ENCODE measurements around the gene GPC3.

Gene GPC3

DNA sequence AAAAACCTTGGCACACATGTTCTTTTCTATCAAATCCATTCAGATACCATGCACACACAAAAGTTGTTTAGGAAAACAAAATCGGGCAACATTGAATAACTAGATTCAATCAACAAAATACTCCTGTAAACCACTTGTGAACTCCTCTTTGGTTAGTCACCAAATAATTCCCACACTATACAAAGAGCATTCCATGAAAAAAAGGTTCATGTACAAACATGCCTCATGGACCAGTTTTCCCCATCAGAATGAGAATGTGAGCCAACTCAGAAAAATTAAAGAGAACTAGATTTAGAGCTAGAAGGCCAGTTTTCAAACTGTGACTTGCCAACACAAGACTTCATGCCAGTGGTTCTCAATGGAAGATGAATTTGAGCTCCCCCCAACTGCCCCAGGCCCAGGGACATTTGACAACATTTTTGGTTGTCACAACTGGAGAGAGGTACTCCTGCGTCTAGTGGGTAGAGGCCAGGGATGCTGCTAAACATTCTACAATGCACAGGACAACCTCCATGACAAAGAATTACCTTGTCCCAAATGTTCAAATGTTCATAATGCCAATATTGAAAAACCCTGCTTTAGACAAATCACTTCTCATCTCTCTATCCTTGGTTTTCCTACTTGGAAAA, 55.4 kb downstream of the GPC3 start:
- H3K36me3 ChIP-seq (ENCODE audit: control insufficient read depth, insufficient read depth, low read length) = no peaks in the 10 kb centered on the region
- no peak for DNase-seq (ENCODE audit: low read depth, low spot score)
- H3K27me3 ChIP-seq (ENCODE audit: control insufficient read depth, insufficient read depth, low read length) = no peaks in the 10 kb centered on the region
- no peak overlapping the region for H3K4me3 ChIP-seq (ENCODE audit: low read length)
- H3K4me1 ChIP-seq (ENCODE audit: control insufficient read depth, insufficient read depth, low read length) = no peaks in the 10 kb centered on the region
- whole genome bisulfite sequencing (ENCODE audit: insufficient coverage, insufficient read length) = no CpG with 5 or more reads among the region's 2 CpGs
- no peaks in the 10 kb centered on the region for H3K9me3 ChIP-seq (ENCODE audit: control insufficient read depth, insufficient read depth, low read length)
- no peak overlapping the region for H3K27ac ChIP-seq (ENCODE audit: low read length)

DNA sequence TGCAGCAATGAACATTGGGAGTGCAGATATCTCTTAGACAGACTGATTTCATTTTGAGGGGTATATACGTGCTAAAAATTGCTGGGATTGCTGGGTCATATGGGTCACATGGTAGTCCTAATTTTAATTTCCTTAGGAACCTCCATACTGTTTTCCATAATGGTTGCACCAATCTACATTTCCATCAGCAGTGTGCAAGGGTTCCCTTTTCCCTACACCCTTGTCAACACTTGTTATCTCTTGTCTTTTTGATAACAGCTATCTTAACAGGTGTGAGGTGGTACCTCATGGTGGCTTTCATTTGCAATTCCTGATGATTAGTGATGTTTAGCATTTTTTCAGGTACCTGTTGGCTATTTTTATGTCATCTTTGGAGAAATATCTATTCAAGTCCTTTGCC, 57.0 kb downstream of the GPC3 start:
- no peaks in the 10 kb centered on the region for H3K4me1 ChIP-seq (ENCODE audit: control insufficient read depth, insufficient read depth, low read length)
- no peak overlapping the region for H3K4me3 ChIP-seq (ENCODE audit: low read length)
- H3K27me3 ChIP-seq (ENCODE audit: control insufficient read depth, insufficient read depth, low read length) = no peaks in the 10 kb centered on the region
- no peaks in the 10 kb centered on the region for H3K36me3 ChIP-seq (ENCODE audit: control insufficient read depth, insufficient read depth, low read length)
- WGBS (ENCODE audit: insufficient coverage, insufficient read length) = no CpG with 5 or more reads among the region's 1 CpG
- DNase-seq (ENCODE audit: low read depth, low spot score) = no peak
- H3K27ac ChIP-seq (ENCODE audit: low read length) = no peak overlapping the region
- no peaks in the 10 kb centered on the region for H3K9me3 ChIP-seq (ENCODE audit: control insufficient read depth, insufficient read depth, low read length)

- no CpG with 5 or more reads among the region's 4 CpGs for WGBS (ENCODE audit: insufficient coverage, insufficient read length)
Observed at GRCh38 chrX:133926809-133927208, 58.6 kb downstream of the GPC3 start.

GRCh38 chrX:133926099-133926498, 59.3 kb downstream of the GPC3 start:
- H3K4me3 ChIP-seq (ENCODE audit: low read length) = no peak overlapping the region
- no peaks in the 10 kb centered on the region for H3K9me3 ChIP-seq (ENCODE audit: control insufficient read depth, insufficient read depth, low read length)
- H3K4me1 ChIP-seq (ENCODE audit: control insufficient read depth, insufficient read depth, low read length) = no peaks in the 10 kb centered on the region; the same call in 1 of the 2 replicates
- no CpG with 5 or more reads among the region's 1 CpG for WGBS (ENCODE audit: insufficient coverage, insufficient read length)
- DNase-seq (ENCODE audit: low read depth, low spot score) = no peak
- H3K36me3 ChIP-seq (ENCODE audit: control insufficient read depth, insufficient read depth, low read length) = no peaks in the 10 kb centered on the region
- H3K27ac ChIP-seq (ENCODE audit: low read length) = no peak overlapping the region
- H3K27me3 ChIP-seq (ENCODE audit: control insufficient read depth, insufficient read depth, low read length) = no peaks in the 10 kb centered on the region

More at GRCh38 chrX:133926809-133927208, 58.6 kb downstream of the GPC3 start:
- H3K27me3 ChIP-seq (ENCODE audit: control insufficient read depth, insufficient read depth, low read length) = no peaks in the 10 kb centered on the region
- H3K36me3 ChIP-seq (ENCODE audit: control insufficient read depth, insufficient read depth, low read length) = no peaks in the 10 kb centered on the region
- H3K4me3 ChIP-seq (ENCODE audit: low read length) = no peak overlapping the region
- no peak overlapping the region for H3K27ac ChIP-seq (ENCODE audit: low read length)
- no peaks in the 10 kb centered on the region; the same call in 1 of the 2 replicates for H3K4me1 ChIP-seq (ENCODE audit: control insufficient read depth, insufficient read depth, low read length)
- H3K9me3 ChIP-seq (ENCODE audit: control insufficient read depth, insufficient read depth, low read length) = no peaks in the 10 kb centered on the region
- DNase-seq (ENCODE audit: low read depth, low spot score) = no peak

DNA sequence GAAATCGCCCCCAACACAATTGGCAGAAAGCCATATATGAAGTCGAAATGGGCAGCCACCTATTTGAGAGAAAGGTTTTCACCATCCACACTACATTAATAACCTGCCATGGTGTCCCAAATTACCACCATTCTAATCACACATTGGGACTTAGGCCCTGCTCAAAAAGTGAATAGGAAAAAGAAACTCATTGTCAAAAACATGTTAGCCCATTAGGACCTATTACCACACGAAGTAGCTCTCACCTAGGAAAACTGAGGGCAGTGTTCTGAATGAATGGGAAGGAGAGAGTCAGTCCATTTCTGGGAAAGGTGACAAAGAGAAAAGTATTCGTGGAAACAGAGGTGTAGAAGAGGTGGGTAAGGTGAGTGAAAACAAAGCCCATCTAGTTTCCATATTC, 60.8 kb downstream of the GPC3 start:
- no peak for DNase-seq (ENCODE audit: low read depth, low spot score)
- no peaks in the 10 kb centered on the region for H3K9me3 ChIP-seq (ENCODE audit: control insufficient read depth, insufficient read depth, low read length)
- no peak overlapping the region for H3K4me3 ChIP-seq (ENCODE audit: low read length)
- no peaks in the 10 kb centered on the region for H3K36me3 ChIP-seq (ENCODE audit: control insufficient read depth, insufficient read depth, low read length)
- H3K27ac ChIP-seq (ENCODE audit: low read length) = no peak overlapping the region
- H3K4me1 ChIP-seq (ENCODE audit: control insufficient read depth, insufficient read depth, low read length) = no peaks in the 10 kb centered on the region; the same call in 1 of the 2 replicates
- WGBS (ENCODE audit: insufficient coverage, insufficient read length) = no CpG with 5 or more reads among the region's 4 CpGs
- no peaks in the 10 kb centered on the region for H3K27me3 ChIP-seq (ENCODE audit: control insufficient read depth, insufficient read depth, low read length)

GRCh38 chrX:133923548-133923947, 61.8 kb downstream of the GPC3 start:
- Histone ChIP-seq H3K27me3 (ENCODE audit: control insufficient read depth, insufficient read depth, low read length) (no peaks in the 10 kb centered on the region), H3K27ac (ENCODE audit: low read length) (no peak overlapping the region), H3K4me3 (ENCODE audit: low read length) (no peak overlapping the region), H3K9me3 (ENCODE audit: control insufficient read depth, insufficient read depth, low read length) (no peaks in the 10 kb centered on the region), H3K4me1 (ENCODE audit: control insufficient read depth, insufficient read depth, low read length) (no peaks in the 10 kb centered on the region; the same call in 1 of the 2 replicates), H3K36me3 (ENCODE audit: control insufficient read depth, insufficient read depth, low read length) (no peaks in the 10 kb centered on the region)
- no peak for DNase-seq (ENCODE audit: low read depth, low spot score)
- WGBS (ENCODE audit: insufficient coverage, insufficient read length) = no CpG with 5 or more reads among the region's 3 CpGs

- Histone ChIP-seq H3K27me3 (ENCODE audit: control insufficient read depth, insufficient read depth, low read length) (no peaks in the 10 kb centered on the region), H3K4me3 (ENCODE audit: low read length) (no peak overlapping the region)
Observed at GRCh38 chrX:133923113-133923512, 62.3 kb downstream of the GPC3 start.

DNA sequence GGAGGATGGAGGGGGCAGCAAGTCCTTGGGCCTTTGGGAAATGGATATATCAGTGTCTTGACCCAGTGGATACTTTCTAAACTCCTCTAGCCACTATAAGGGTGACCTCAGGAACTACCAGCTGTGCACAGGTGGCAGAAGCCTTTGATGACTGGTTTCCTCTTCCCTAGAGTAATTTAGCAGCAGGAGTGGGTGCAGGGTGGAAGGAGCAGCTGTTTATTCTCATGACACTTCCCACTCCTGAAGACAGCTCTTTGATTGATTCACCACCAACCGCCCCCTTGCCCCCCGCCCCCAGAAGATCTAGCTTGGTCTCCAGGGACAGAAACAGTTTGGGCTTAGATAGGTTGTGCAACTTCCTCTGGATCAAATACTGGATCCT, 63.0 kb downstream of the GPC3 start:
- no peak overlapping the region for H3K4me3 ChIP-seq (ENCODE audit: low read length)
- H3K9me3 ChIP-seq (ENCODE audit: control insufficient read depth, insufficient read depth, low read length) = no peaks in the 10 kb centered on the region
- H3K36me3 ChIP-seq (ENCODE audit: control insufficient read depth, insufficient read depth, low read length) = no peaks in the 10 kb centered on the region
- H3K4me1 ChIP-seq (ENCODE audit: control insufficient read depth, insufficient read depth, low read length) = no peaks in the 10 kb centered on the region; the same call in 1 of the 2 replicates
- no peaks in the 10 kb centered on the region for H3K27me3 ChIP-seq (ENCODE audit: control insufficient read depth, insufficient read depth, low read length)
- no peak for DNase-seq (ENCODE audit: low read depth, low spot score)
- no peak overlapping the region for H3K27ac ChIP-seq (ENCODE audit: low read length)
- no CpG with 5 or more reads among the region's 2 CpGs for WGBS (ENCODE audit: insufficient coverage, insufficient read length)

More at GRCh38 chrX:133923113-133923512, 62.3 kb downstream of the GPC3 start:
- no CpG with 5 or more reads among the region's 5 CpGs for WGBS (ENCODE audit: insufficient coverage, insufficient read length)
- H3K27ac ChIP-seq (ENCODE audit: low read length) = no peak overlapping the region
- H3K36me3 ChIP-seq (ENCODE audit: control insufficient read depth, insufficient read depth, low read length) = no peaks in the 10 kb centered on the region
- no peak for DNase-seq (ENCODE audit: low read depth, low spot score)
- H3K9me3 ChIP-seq (ENCODE audit: control insufficient read depth, insufficient read depth, low read length) = no peaks in the 10 kb centered on the region
- H3K4me1 ChIP-seq (ENCODE audit: control insufficient read depth, insufficient read depth, low read length) = no peaks in the 10 kb centered on the region; the same call in 1 of the 2 replicates

GRCh38 chrX:133921764-133922389, 63.5 kb downstream of the GPC3 start:
- WGBS (ENCODE audit: insufficient coverage, insufficient read length) = no CpG with 5 or more reads among the region's 7 CpGs
- no peak overlapping the region for H3K27ac ChIP-seq (ENCODE audit: low read length)
- no peak overlapping the region for H3K4me3 ChIP-seq (ENCODE audit: low read length)
- peak; percentile 22 for DNase-seq (ENCODE audit: low read depth, low spot score)
- H3K27me3 ChIP-seq (ENCODE audit: control insufficient read depth, insufficient read depth, low read length) = no peaks in the 10 kb centered on the region
- no peaks in the 10 kb centered on the region; the same call in 1 of the 2 replicates for H3K4me1 ChIP-seq (ENCODE audit: control insufficient read depth, insufficient read depth, low read length)
- no peaks in the 10 kb centered on the region for H3K36me3 ChIP-seq (ENCODE audit: control insufficient read depth, insufficient read depth, low read length)
- no peaks in the 10 kb centered on the region for H3K9me3 ChIP-seq (ENCODE audit: control insufficient read depth, insufficient read depth, low read length)

DNA sequence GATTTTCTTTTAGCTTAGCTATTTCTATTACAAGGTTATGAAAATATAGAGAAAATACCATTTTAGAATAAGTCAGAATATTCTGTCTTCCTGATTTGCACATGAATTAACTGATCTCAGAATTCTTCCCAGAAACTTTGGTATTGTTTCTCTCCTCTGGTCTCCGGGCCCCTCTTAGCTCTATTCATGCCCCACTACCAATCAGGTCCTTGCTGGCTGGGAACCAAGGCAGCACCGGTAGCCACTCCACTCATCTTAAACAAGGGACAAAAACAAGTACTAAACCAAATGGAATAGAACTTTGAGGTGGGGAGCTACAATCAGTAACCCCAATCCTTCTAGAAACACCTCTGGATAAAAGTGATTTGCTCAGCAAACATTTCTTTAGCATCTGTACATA, 64.3 kb downstream of the GPC3 start:
- no peak overlapping the region for H3K4me3 ChIP-seq (ENCODE audit: low read length)
- H3K27ac ChIP-seq (ENCODE audit: low read length) = no peak overlapping the region
- no CpG with 5 or more reads among the region's 2 CpGs for WGBS (ENCODE audit: insufficient coverage, insufficient read length)
- no peaks in the 10 kb centered on the region for H3K9me3 ChIP-seq (ENCODE audit: control insufficient read depth, insufficient read depth, low read length)
- H3K36me3 ChIP-seq (ENCODE audit: control insufficient read depth, insufficient read depth, low read length) = no peaks in the 10 kb centered on the region
- DNase-seq (ENCODE audit: low read depth, low spot score) = no peak
- no peaks in the 10 kb centered on the region; the same call in 1 of the 2 replicates for H3K4me1 ChIP-seq (ENCODE audit: control insufficient read depth, insufficient read depth, low read length)
- no peaks in the 10 kb centered on the region for H3K27me3 ChIP-seq (ENCODE audit: control insufficient read depth, insufficient read depth, low read length)

- Histone ChIP-seq H3K9me3 (ENCODE audit: control insufficient read depth, insufficient read depth, low read length) (no peaks in the 10 kb centered on the region), H3K4me3 (ENCODE audit: low read length) (no peak overlapping the region), H3K36me3 (ENCODE audit: control insufficient read depth, insufficient read depth, low read length) (no peaks in the 10 kb centered on the region), H3K27me3 (ENCODE audit: control insufficient read depth, insufficient read depth, low read length) (no peaks in the 10 kb centered on the region), H3K4me1 (ENCODE audit: control insufficient read depth, insufficient read depth, low read length) (no peaks in the 10 kb centered on the region; the same call in 1 of the 2 replicates), H3K27ac (ENCODE audit: low read length) (no peak overlapping the region)
- DNase-seq (ENCODE audit: low read depth, low spot score) = no peak
- no CpG with 5 or more reads among the region's 3 CpGs for whole genome bisulfite sequencing (ENCODE audit: insufficient coverage, insufficient read length)
Observed at GRCh38 chrX:133918361-133918771, 67.0 kb downstream of the GPC3 start.
